SKM-1 treated with dmso at 0.1 percent for 144 hours (cell line): ENCODE measurements around the gene MCC.
A peak's percentile ranks its signal among the peaks of the same experiment; 100 is the strongest.
"Not testable (repeated sequence)": the region's sequence is repeated elsewhere in the genome, so short reads cannot be mapped to it uniquely, and the experiment has no call there.

ENCODE experiments used
- DNase-seq: peaks from one replicate; lab custom pipeline; 2025; ENCODE audit not compliant: unreplicated experiment; lab: John Stamatoyannopoulos, UW

MCC gene

GRCh38 chr5:113427871-113428574 is 60.2 kb downstream of the MCC start:
- no peak for DNase-seq

GRCh38 chr5:113425909-113426308 is 62.3 kb downstream of the MCC start:
- no peak for DNase-seq

GRCh38 chr5:113421693-113422092 is 66.6 kb downstream of the MCC start:
- no peak for DNase-seq

DNA sequence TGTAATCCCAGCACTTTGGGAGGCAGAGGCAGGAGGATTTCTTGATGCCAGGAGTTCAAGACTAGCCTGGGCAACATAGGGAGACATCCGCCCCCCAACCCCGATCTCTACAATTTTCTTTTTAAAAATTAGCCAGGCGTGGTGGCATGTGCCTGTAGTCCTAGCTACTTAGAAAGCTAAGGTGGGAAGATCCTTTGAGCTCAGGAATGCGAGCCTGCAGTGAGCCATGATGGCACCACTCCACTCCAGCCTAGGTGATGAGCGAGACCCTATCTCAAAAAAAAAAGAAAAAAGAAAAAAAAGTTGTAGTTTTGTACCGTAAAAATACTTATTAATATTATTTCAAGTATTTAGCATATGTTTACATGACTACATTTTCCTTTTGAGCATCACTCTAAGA is 82.7 kb downstream of the MCC start:
- no peak for DNase-seq

DNA sequence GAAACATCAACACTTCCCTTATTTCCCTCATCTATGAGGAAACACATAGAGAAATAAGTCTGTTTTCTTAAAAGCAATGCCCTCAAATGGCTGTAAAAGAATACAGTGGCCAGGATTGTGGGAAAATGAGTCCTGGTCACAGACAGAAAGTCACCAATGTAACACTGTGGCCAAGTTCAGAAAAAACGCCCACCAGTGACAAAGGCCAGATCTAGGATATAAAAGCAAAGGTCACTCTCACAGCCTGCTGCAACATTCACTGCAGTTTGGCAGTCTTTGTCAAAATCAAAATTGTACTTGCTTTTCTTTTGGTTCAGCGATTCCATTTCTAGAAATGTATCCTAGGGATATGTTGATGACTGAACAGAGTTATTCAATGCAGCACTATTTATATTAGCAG is 84.0 kb downstream of the MCC start:
- DNase-seq = no peak

DNA sequence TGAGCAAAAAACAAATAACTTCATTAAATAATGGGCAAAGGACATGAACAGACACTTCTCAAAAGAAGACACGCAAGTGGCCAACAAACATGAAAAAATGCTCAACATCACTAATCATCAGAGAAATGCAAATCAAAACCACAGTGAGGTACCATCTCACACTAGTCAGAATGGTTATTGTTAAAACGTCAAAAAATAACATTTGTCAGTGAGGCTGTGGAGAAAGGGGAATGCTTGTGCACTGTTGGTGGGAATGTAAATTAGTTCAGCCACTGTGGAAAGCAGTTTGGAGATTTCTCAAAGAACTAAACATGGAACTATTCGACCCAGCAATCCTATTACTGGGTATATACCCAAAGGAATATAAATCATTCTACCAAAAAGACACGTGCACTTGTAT is 90.3 kb downstream of the MCC start:
- DNase-seq = not testable (repeated sequence)

DNA sequence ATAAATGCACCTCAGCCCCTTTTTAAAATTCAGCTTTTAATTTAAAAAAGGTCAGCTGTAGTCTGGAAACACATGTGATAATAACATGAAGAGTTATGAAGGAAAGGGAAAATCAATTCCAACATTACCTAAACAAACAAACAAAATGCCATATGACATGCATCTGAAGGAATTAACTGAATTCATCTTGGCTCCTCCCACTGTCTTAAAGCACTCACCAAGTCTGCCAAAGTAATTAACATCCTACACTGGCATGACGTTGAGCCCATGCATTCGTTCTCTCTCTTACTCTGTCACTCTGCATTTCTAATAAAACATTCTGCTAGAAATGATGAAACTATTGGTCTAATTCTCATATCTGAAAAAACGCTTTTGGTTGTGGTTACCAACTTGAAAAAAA is 91.2 kb downstream of the MCC start:
- DNase-seq = no peak

GRCh38 chr5:113394658-113395057 is 93.6 kb downstream of the MCC start:
- no peak for DNase-seq

GRCh38 chr5:113390224-113390623 is 98.0 kb downstream of the MCC start:
- DNase-seq = no peak

GRCh38 chr5:113389116-113389515 is 99.1 kb downstream of the MCC start:
- DNase-seq = no peak

- no peak for DNase-seq
Measured at GRCh38 chr5:113387844-113388243, 100.4 kb downstream of the MCC start.

DNA sequence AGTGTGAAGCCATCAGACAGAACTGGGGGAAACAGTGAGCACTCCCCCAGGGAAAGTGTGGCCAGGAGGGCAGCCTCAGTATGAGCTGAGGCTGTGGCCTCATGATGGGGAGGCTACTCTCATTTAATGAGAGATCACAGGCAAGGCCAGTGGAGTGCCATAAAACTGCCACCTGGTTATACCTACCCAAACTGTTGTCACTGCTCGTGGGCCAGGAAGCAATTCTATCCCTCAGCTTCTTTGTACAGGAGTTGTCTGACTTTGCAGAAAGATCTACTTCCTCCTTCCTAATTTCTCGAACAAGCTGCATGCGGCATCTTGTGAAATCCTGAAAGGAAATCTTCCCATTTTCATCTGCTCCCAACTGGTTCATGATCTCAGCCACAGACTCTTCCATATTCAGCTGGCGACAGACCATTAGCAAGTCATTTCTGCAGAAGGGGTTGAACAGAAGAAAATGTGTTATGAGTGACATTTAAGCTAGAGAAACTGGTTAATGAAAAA is 103.4 kb downstream of the MCC start:
- DNase-seq = peak; percentile 51

GRCh38 chr5:113382731-113383130 is 105.5 kb downstream of the MCC start:
- DNase-seq = no peak

GRCh38 chr5:113381791-113382190 is 106.5 kb downstream of the MCC start:
- DNase-seq = no peak

DNA sequence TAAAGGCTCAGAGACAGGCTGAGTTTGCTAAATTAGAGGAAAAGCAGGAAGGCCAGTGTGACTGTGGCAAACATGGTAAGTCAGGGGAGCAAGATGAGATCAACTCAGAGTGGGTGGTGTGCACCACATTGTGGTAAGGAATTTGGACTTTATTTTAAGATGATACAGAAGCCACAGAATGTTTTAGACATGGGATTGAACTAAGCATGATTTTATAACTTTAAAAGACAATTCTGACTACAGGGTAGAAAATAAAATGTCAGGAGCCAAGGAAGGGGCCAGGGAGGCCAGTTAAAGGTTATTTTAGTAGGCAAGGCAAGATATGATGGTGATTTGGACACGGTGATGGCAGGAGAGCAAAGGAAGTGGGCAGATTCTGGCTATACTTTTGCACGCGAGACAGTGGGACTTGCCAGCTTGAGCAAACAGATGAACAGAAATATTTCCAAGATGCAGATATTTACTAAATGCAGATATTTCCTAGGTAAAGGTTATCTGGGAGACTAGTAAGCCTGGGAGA is 107.4 kb downstream of the MCC start:
- no peak for DNase-seq

DNA sequence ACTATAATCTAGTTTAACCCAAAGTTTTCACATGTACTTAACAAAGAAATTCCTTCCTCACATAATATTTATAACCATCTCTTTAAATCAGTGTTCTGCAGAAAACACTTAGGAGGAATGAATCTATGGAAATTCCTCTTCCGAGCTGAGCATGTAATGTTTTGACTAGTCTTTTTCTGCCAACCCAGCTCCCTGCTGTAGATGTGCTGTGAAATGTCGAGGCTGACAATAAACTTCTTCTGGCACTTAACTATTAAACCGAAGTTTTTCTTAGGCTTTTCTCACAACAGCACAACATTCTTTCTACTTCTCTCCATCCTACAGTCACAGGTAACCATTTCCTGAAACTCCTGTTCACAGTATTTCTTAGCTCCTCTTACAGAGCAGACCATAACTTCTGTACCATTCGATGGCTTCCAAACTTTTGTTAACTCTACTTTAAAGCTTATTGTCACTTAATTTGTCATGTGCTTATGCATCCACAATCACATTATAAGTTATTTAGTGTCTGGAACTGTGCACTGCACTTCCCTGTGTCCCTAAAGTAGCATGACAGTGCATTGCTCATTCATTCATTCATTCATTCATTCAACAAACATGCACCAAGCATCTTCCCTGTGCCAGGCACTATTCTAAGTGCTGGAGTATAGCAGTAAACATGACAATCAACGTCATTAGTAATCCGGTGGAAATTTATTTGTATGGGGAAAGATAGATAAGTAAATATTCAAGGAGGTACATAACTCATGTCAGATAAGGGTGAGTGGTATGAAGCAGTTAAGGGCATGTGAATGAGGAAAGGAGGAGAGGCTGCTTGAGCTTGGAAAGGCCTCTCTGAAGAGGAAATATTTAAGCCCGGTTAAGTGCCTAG is 108.1 kb downstream of the MCC start:
- no peak for DNase-seq

DNA sequence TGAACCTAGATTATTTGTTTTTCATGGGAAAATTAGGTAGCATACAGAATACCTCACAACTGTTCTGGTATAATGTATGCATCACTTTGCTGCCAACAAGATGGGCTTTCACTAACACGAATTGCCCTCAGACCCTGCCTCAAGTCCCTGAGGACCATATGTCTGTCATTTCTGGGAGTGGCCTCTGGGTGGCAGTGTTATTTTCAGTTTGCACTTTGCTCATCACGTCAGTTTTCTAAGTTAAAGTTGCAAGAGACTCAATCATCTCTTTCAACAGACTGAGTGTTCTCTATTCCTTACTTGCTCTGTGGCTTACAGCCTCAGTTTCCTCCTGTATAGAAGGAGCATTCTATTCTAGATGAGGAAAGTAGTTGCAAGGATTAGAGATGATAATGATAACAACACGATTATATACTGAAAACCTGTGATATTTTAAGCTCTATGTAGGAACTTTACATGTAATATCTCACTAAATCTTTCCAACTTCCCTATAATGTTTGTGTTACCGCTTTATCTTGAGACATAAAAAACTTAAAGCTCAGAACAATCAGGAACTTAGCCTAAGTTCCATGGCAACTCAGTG is 109.2 kb downstream of the MCC start:
- peak; percentile 66 for DNase-seq

GRCh38 chr5:113378514-113378913 is 109.7 kb downstream of the MCC start:
- no peak for DNase-seq

DNA sequence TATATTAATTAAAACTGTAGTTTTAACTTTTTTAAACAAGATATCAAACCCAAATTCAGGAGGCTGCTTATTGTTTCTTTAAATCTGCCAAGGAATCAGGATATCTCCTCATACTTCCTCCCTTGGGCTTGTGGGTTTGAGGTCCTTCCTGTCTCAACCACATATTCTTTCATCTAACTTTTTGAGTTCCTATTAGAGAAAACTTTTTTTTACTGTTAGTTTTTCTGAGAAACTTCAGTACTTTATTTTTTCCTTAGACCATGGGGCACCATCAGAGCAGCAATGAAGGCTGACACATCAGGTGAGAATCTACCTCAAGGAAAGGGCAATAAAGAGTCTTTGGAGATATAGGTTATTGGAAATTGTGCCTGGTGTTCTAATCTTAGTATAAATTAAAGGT is 110.2 kb downstream of the MCC start:
- DNase-seq = peak; percentile 49

DNA sequence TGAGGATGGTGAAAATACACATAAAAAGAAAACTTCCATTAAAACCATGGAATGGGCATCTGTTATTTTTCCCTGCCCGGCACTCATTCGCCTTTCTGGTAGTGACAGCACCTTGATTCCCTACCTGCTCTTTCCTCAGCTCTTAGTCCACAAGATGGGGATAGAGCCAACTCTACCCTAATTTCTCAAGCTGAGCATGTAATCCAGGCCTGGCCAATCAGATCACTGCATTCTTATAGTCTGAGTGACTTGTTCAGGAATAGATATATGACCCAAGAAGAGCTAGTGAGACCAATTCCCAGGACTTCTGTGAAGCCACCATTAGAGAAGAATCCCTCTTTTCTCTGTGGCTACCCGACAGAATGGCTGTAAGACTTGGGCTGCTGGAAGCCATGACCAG is 111.6 kb downstream of the MCC start:
- no peak for DNase-seq

- DNase-seq = no peak
Measured at GRCh38 chr5:113375480-113376060, 112.7 kb downstream of the MCC start.
